GM18867 (cell line): Measurements from ENCODE around the gene URB2.
"Not testable (repeated sequence)": the region's sequence is repeated elsewhere in the genome, so short reads cannot be mapped to it uniquely, and the experiment has no call there.

Source experiments
- ATAC-seq: cut with Tn5 transposase; IDR thresholded peaks from one replicate; pipeline ENCODE4 v1.9.1; 2021; ENCODE audit warnings: mild to moderate bottlenecking, moderate library complexity; ENCODE audit not compliant: unreplicated experiment

URB2 gene

DNA sequence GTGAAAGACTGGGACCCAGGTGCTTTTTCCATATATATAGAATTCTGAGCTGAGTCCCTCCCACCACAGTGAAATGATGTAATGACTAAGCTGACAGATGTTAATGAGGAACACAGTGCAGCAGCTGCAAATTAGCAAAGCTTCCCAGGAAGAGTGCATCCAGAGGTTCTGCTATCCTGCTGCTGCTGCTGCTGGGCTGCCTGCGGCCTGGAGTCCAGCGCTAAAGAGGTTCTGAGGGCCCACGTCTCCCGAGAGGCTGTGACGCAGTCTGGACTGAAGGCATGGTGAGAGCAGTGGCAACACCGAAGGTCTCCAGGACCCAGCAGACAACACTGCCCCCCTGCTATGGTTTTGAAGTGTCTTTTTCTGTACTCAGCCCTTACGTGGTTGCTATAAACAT, 63.9 kb downstream of the URB2 start:
- no peak for ATAC-seq

- no peak for ATAC-seq
Measured at GRCh38 chr1:229690662-229691061, 64.6 kb downstream of the URB2 start.

GRCh38 chr1:229691362-229691761, 65.3 kb downstream of the URB2 start:
- ATAC-seq, result no peak

- ATAC-seq, result no peak
Measured at GRCh38 chr1:229693129-229693900, 67.3 kb downstream of the URB2 start.

DNA sequence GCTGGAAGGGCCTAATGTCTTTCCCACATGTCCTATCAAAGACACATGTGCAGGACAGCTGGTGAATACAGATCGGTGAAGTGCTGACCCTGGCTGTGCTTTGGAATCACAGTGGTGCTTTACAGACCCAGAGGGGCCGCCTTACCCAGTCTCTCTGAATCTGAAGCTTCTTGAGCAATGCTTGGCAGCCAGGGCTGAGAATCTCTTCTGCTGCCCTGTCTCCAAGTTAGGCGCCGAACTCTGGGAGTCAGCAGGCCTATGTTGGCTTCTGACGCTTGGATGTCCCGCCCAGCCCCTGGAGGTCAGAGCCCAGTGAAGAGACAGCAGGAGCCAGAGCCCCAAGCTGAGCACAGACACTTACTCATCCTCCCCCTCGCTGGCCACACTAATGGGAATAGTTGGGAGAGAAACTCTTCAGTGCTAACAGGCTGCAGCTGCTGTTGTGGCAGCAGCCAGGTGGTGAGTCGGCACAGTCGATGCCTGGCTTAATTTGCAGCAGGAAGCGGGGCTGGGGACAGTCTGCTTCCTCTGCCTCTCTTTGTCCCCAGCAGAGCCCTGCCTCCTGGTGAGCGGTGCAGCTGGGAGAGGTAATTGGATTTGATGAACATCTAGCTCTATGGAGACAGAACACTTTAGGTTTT, 68.1 kb downstream of the URB2 start:
- ATAC-seq, result no peak

DNA sequence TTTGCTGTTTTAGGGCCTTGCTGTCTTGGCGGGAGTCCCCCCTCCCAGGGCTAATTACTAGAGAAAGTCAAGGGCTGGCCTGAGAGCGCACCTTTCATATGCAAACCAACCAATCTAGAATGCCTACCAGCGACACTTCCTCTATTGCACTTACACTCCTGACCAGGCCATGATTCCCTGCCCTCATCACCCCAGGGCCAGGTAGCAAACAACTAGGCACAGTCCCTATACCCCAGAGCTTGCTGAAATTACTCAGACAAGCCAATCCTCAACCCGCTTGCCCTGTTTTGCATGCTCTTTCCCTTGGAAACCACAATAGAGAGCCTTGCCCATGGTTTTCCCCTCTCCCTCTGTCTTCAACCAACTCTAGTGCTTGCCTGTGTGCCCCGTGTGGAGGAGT, 70.3 kb downstream of the URB2 start:
- ATAC-seq, result no peak

DNA sequence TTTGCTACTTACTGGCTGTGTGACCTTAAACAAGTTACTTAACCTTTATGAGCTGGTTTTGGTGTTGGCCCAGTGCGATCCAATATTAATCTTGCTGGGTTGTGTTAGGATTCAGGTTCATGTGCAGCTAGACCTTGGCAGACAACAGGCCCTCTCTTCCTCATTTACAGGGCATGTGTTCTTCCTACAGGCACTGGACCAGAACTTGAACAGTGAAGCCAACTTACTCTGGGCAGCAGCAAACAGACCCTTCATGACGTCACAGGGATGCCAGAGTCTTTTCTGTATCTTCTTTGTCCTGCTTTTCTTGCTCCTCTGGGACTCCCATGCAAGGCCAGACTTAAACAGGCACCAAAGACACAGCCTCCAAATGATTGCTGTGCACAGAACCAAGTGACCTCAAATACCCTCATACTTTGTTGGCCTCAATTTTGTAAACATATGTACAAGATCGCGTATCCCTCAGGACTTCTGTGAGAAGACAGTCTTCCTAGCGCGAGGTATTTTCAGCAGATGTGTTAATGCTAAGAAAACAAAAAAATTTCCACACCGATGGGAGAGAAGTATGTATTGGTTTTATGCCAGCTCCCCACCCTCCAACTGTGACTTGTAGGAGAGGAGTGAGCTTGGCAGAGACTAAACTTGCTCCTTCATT, 73.7 kb downstream of the URB2 start:
- ATAC-seq, result no peak

- ATAC-seq, result no peak
Measured at GRCh38 chr1:229704157-229704556, 78.1 kb downstream of the URB2 start.

DNA sequence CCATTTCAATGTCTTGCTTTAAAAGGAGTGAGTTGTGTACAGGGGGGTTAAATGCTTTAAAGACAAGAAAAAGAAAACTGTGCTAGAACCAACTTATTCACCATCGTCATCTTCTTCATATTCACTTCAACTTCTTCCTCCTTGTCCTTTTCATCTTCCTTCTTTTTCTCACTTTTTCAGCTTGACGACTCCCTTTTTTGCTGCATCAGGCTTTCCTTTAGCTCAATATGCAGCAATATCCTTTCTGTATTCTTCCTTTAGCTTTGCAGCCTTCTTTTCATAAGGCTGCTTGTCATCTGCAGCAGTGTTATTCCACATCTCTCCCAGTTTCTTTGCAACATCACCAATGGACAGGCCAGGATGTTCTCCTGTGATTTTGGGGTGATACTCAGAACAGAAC, 79.1 kb downstream of the URB2 start:
- not testable (repeated sequence) for ATAC-seq

DNA sequence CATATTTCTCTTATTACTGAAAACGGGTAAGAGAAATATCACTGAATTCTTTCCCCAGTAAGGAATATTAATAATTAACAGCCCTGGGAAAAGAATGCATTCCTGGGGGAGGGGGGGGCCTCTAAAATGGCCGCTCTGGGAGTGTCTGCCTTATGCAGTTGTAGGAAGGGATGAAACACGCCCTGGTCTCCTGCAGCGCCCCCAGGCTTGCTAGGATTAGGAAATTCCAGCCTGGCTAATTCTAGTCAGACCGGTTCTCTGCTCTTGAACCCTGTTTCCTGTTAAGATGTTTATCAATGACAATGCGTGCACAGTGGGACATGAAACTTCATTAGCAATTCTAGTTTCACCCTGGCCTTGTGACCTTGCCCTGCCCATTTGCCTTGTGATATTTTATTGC, 81.1 kb downstream of the URB2 start:
- ATAC-seq, result not testable (repeated sequence)

DNA sequence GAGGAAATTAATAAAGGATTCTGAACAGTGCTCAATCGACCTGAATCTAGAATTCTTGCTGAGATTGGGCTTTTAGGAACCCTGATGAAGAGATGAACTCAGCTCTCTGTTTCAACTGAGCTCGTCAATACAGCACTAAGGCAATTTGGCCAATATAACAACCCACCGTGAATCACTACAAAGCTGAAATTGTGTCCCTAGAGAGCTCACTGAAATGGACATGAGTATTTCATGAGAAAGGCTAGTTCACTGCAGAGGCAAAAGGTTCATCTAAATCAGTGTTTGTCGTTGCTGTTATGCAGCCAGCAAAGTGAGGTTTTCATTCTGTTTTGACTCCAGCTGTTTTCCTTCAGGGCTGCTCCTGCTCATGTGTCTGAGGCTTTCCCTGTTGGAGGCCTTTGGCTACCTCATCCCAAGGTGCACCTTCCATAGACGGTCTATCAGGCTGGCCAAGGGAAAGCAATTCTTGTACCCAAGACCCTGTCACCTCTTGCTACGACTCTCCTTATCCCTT, 83.5 kb downstream of the URB2 start:
- ATAC-seq, result no peak
